Measurements from ENCODE around the gene NDUFA6. TPM values are rescaled to one million over a fixed set of nuclear protein-coding genes. Genes with fewer than 3 reads are reported as not detected.
A peak's percentile ranks its signal among the peaks of the same experiment; 100 is the strongest.

Gene NDUFA6
- total RNA-seq, 1 donor from 2014 or later, result 270 TPM

GRCh38 chr22:42077486-42078125 is 13.0 kb downstream of the NDUFA6 start:
- Histone ChIP-seq H3K4me3 (no peak overlapping the region), H3K4me1 (peaks cover 79% of the 10 kb centered on the region), H3K27me3 (ENCODE audit: low read depth) (no peaks in the 10 kb centered on the region), H3K36me3 (peaks cover 30% of the 10 kb centered on the region), H3K27ac (replicated peaks) (peak overlapping the region; percentile 97), H3K9me3 (replicated peaks) (no peaks in the 10 kb centered on the region)
- DNase-seq, result no peak
- intact Hi-C loops (cut with micrococcal nuclease), result no loop called here
- no peak for TF ChIP-seq CTCF (IDR thresholded peaks at IDR 0.05; ENCODE audit: borderline replicate concordance)

- no peak for TF ChIP-seq CTCF (IDR thresholded peaks at IDR 0.05; ENCODE audit: borderline replicate concordance)
- Histone ChIP-seq H3K9me3 (replicated peaks) (no peaks in the 10 kb centered on the region), H3K4me3 (no peak overlapping the region), H3K4me1 (peaks cover 79% of the 10 kb centered on the region), H3K27ac (replicated peaks) (no peak overlapping the region), H3K27me3 (ENCODE audit: low read depth) (no peaks in the 10 kb centered on the region), H3K36me3 (peaks cover 23% of the 10 kb centered on the region)
- intact Hi-C loops (cut with micrococcal nuclease), result no loop called here
- no peak for DNase-seq
Measured at GRCh38 chr22:42076764-42077485, 13.6 kb downstream of the NDUFA6 start.

GRCh38 chr22:42074846-42075676 is 15.5 kb downstream of the NDUFA6 start:
- Histone ChIP-seq H3K4me1 (peaks cover 77% of the 10 kb centered on the region), H3K27ac (replicated peaks) (peak overlapping the region; percentile 92), H3K4me3 (peak overlapping the region; percentile 77), H3K9me3 (replicated peaks) (no peaks in the 10 kb centered on the region), H3K36me3 (peaks cover 17% of the 10 kb centered on the region), H3K27me3 (ENCODE audit: low read depth) (no peaks in the 10 kb centered on the region)
- DNase-seq, result no peak
- TF ChIP-seq CTCF (IDR thresholded peaks at IDR 0.05; ENCODE audit: borderline replicate concordance), result no peak
- intact Hi-C loops (cut with micrococcal nuclease), result no loop called here

GRCh38 chr22:42074132-42074811 is 16.3 kb downstream of the NDUFA6 start, which contains the start of gene PHETA2:
PHETA2 (plus strand) TSS chr22:42074248; CDS start chr22:42077294, 3,046 bp downstream.
- peak; percentile 57 for DNase-seq
- peaks cover 17% of the 10 kb centered on the region for H3K36me3 ChIP-seq
- intact Hi-C loops (cut with micrococcal nuclease), result no loop called here
- H3K27ac ChIP-seq (replicated peaks), result peak within 1 kb of the TSS; percentile 92
- TF ChIP-seq CTCF (IDR thresholded peaks at IDR 0.05; ENCODE audit: borderline replicate concordance), result peak; percentile 60
- H3K4me1 ChIP-seq, result peaks cover 83% of the 10 kb centered on the region
- no peaks in the 10 kb centered on the region for H3K9me3 ChIP-seq (replicated peaks)
- peak within 1 kb of the TSS; percentile 77 for H3K4me3 ChIP-seq
- no peaks in the 10 kb centered on the region for H3K27me3 ChIP-seq (ENCODE audit: low read depth)

- intact Hi-C loops (cut with micrococcal nuclease), result no loop called here
- Histone ChIP-seq H3K4me1 (peaks cover 80% of the 10 kb centered on the region), H3K36me3 (peaks cover 17% of the 10 kb centered on the region), H3K27ac (replicated peaks) (peak overlapping the region; percentile 92), H3K9me3 (replicated peaks) (no peaks in the 10 kb centered on the region), H3K4me3 (peak overlapping the region; percentile 77), H3K27me3 (ENCODE audit: low read depth) (no peaks in the 10 kb centered on the region)
- DNase-seq, result no peak
- no peak for TF ChIP-seq CTCF (IDR thresholded peaks at IDR 0.05; ENCODE audit: borderline replicate concordance)
Measured at GRCh38 chr22:42073621-42074041, 16.9 kb downstream of the NDUFA6 start.
